Muscle layer of colon (tissue), 2 donors: ENCODE measurements around the gene SMIM3.
"Not testable (repeated sequence)": the region's sequence is repeated elsewhere in the genome, so short reads cannot be mapped to it uniquely, and the experiment has no call there.

Source experiments
- H3K27ac ChIP-seq: one replicate; pipeline ENCODE4 v1.7.0; 2013; ENCODE audit warnings: low read depth, mild to moderate bottlenecking, low read length, moderate library complexity
- H3K27me3 ChIP-seq, 2 donors: one replicate each; pipeline ENCODE4 v1.7.0; 2013; ENCODE audit warnings: low read length in 2 of 2, mild to moderate bottlenecking in 2 of 2; ENCODE audit not compliant: insufficient read depth in 2 of 2, control insufficient read depth in 1 of 2
- H3K36me3 ChIP-seq: one replicate; pipeline ENCODE4 v1.7.0; 2013; ENCODE audit warnings: mild to moderate bottlenecking, low read length; ENCODE audit not compliant: insufficient read depth
- H3K4me1 ChIP-seq: one replicate; pipeline ENCODE4 v1.7.0; 2013; ENCODE audit warnings: mild to moderate bottlenecking, low read length; ENCODE audit not compliant: insufficient read depth
- H3K4me3 ChIP-seq, 2 donors: one replicate each; pipeline ENCODE4 v1.7.0; 2013; ENCODE audit warnings: low read length in 2 of 2, low read depth in 1 of 2, mild to moderate bottlenecking in 1 of 2, moderate library complexity in 1 of 2
- H3K9ac ChIP-seq: one replicate; pipeline ENCODE4 v1.7.0; 2013; ENCODE audit warnings: low read length
- H3K9me3 ChIP-seq: one replicate; pipeline ENCODE4 v1.7.0; 2013; ENCODE audit warnings: mild to moderate bottlenecking, low read length
- donor health status: abdominal sarcoma.
- donor health status: Adenocarcinoma of cecum.

SMIM3 gene

DNA sequence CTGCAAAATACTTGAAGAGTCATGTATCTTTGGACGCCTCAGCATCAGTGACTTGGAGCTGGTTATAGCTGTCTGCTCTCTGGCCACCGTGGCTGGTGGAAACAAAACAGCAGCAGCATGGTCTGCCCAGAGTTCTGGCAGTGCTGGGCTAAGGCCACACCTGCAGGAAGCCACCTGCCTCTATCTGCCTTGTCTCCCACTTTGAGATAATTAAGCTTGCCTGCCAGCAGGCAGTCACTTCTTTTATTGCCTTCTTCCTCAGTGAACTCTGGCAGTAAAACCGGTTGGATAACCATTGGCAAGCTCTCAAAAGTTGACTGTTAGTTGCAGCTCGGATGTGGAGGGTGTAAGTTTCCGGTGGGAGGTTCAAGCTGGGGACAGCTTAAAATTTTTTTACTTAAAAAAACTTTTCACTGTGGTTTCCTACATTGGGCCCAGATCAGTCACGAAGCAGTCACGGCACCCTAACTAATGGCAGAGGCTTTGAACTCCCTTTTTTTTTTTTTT, 4.9 kb downstream of the SMIM3 start:
- H3K36me3 ChIP-seq: peaks cover 8% of the 10 kb centered on the region
- peak overlapping the region; percentile 42 for H3K9ac ChIP-seq

DNA sequence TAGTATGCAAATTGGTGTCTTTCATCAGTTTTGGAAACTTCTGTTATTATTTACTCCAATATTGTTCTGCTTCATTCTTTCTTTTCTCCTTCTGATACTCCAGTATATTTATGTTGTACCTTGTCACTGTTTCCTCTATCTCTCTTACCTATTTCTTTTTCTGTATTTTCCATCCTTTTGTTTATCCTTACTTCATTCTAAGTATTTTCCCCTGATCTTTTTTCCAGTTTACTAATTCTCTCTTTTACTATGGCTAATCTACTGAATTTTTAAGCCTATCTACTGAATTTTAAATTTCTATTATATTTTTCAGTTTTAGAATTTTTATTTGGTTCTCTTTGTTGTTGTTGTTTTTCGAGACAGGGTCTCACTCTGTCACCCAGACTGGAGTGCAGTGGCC, 7.4 kb downstream of the SMIM3 start:
- H3K36me3 ChIP-seq: peaks cover 4% of the 10 kb centered on the region
- no peak overlapping the region for H3K4me3 ChIP-seq
- no peaks in the 10 kb centered on the region for H3K9me3 ChIP-seq
- H3K27ac ChIP-seq: no peak overlapping the region
- H3K4me1 ChIP-seq: peaks cover 56% of the 10 kb centered on the region
- no peak overlapping the region for H3K9ac ChIP-seq
- no peaks in the 10 kb centered on the region for H3K27me3 ChIP-seq

More for the DNA sequence above, 4.9 kb downstream of the SMIM3 start:
- Histone ChIP-seq H3K9me3 (no peaks in the 10 kb centered on the region), H3K27me3 (no peaks in the 10 kb centered on the region), H3K4me1 (peaks cover 58% of the 10 kb centered on the region), H3K4me3 (peak overlapping the region in 1 of 2 donors; percentile 42), H3K27ac (peak overlapping the region; percentile 46)

DNA sequence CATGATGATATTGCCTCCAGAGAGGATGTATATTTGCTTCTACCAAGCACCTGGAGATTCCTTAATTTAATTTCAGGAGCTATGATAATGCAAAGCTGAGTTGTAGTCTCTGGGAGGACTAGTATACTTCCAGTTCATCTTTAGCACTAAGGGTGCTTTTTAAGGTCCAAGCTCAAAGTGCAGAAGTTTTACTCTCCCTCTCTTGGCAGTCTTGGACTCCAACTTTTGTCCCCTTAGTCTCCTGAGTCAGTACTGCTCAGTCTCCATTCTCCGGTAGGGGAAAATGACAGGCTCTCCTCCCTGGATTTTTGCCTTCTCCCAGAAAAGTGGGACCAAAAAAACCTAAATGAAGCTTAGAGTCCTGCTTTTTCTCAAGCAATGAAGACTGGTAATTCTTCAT, 8.3 kb downstream of the SMIM3 start:
- Histone ChIP-seq H3K9me3 (no peaks in the 10 kb centered on the region), H3K27me3 (no peaks in the 10 kb centered on the region), H3K4me1 (peaks cover 47% of the 10 kb centered on the region), H3K27ac (no peak overlapping the region), H3K36me3 (no peaks in the 10 kb centered on the region), H3K9ac (no peak overlapping the region), H3K4me3 (no peak overlapping the region)

DNA sequence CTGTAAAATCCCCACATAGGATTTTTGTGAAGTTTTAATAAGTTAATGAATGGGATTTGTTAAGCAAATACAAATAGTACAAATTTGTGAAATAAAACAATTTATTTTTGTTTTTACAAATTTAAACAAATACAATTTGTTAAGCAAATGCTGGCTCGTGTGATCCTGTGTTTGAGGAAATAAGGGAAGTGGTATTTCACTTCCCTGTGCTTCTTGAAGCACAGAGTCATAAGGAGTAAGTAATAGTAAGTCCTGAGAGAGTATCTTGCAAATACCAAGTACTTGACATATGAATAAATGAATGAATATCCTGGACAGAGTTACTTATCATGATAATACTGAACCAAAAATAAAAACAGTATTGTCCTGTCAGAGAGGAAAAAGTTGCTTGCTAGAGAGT, 9.1 kb downstream of the SMIM3 start:
- H3K36me3 ChIP-seq: no peaks in the 10 kb centered on the region
- no peak overlapping the region for H3K9ac ChIP-seq
- H3K4me3 ChIP-seq: no peak overlapping the region
- H3K27me3 ChIP-seq: no peaks in the 10 kb centered on the region
- no peaks in the 10 kb centered on the region for H3K9me3 ChIP-seq
- H3K4me1 ChIP-seq: peaks cover 39% of the 10 kb centered on the region
- H3K27ac ChIP-seq: no peak overlapping the region

DNA sequence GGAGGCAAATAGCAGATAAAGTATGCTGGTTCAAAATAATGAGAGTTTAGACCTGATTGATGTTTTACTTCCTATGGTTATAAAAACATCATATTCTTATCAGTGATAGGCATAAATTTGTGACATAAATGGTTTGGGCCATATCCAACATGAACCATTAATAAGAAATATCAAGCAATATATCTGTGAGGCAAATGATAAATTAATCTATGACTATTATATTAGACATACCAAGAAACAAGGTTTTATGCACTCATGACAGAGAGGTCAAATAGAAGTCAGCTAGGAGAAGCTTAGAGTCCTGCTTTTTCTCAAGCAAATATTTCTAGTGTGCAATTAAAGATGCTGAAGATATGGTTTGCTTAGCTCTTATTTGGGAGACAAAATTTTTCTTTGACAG, 10.4 kb downstream of the SMIM3 start:
- Histone ChIP-seq H3K27me3 (no peaks in the 10 kb centered on the region), H3K4me3 (no peak overlapping the region)

DNA sequence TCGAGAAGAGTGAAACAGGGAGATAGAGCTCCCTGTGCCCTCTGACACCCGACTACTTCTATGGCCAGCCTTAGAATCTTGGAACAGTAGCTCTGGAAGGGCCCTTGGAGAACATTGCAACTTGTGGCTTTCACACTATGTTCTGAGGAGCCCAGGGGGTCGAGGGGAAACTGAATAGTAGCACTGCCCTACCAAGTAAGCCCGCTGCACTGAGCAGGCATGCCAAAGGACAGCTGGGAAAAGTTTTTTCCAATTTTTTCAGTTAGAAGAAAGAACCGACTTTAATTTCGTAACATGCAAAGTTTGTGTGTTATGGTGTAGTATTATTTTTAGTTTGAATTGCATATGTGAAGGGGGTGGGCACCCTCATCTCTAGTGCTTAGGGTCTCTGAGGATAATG, 10.9 kb downstream of the SMIM3 start:
- no peak overlapping the region for H3K4me3 ChIP-seq
- H3K9ac ChIP-seq: no peak overlapping the region
- H3K27me3 ChIP-seq: no peaks in the 10 kb centered on the region
- H3K36me3 ChIP-seq: no peaks in the 10 kb centered on the region
- no peak overlapping the region for H3K27ac ChIP-seq
- peaks cover 22% of the 10 kb centered on the region for H3K4me1 ChIP-seq
- H3K9me3 ChIP-seq: no peaks in the 10 kb centered on the region

More for the DNA sequence above, 10.4 kb downstream of the SMIM3 start:
- no peak overlapping the region for H3K27ac ChIP-seq
- H3K9ac ChIP-seq: no peak overlapping the region
- no peaks in the 10 kb centered on the region for H3K9me3 ChIP-seq
- peaks cover 27% of the 10 kb centered on the region for H3K4me1 ChIP-seq
- H3K36me3 ChIP-seq: no peaks in the 10 kb centered on the region

DNA sequence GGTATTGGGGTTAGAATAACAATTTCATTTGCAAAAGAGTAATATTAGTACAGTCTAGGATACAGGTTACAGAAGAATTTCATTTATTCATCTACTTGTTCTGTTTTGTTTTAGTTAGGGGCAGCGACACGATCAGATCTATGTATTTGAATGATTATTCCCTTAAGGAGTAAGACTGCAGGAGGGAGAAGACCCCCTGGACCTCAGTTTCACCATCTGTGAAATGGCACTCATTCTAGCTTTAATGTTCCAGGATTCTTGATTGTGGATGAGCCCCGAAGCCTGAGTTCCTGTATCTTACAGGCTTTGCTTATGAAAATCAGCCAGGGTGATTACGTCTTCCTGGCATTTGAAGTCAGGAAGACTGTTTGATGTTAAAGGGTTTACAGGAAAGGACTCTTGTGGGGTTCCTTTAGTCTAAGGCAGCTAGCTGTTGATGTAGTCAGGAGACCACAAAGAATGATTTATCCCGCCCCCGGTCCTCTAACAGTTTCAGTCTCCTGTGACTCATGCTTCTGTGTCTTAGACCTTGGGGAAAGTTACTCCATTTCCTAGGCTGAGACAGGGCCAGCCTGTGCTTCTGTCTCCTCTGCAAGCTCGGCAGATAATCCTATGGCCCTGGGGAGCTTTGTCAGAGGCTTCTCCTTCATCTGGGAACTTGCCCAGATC, 11.5 kb downstream of the SMIM3 start:
- Histone ChIP-seq H3K4me3 (no peak overlapping the region), H3K9me3 (no peaks in the 10 kb centered on the region), H3K4me1 (peaks cover 22% of the 10 kb centered on the region), H3K27ac (no peak overlapping the region), H3K9ac (no peak overlapping the region), H3K36me3 (peaks cover under 1% of the 10 kb centered on the region), H3K27me3 (no peaks in the 10 kb centered on the region)

DNA sequence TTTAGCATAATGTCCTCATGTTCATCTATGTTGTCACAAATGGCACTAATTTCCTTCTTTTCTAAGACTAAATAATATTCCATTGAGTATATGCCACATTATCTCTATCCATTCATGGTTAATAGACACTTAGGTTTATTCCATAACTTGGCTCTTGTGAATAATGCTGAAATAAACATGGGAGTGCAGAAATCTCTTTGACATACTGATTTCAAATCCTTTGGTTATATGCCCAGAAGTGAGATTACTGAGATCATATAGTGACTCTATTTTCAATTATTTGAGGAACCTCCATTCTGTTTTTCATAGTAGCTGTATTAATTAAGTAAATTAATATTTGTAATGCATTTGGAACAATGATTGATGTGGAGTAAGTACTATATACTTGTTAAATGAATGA, 13.0 kb downstream of the SMIM3 start:
- Histone ChIP-seq H3K9ac (no peak overlapping the region), H3K36me3 (peaks cover 15% of the 10 kb centered on the region), H3K4me1 (peaks cover 19% of the 10 kb centered on the region), H3K27ac (no peak overlapping the region), H3K9me3 (no peaks in the 10 kb centered on the region), H3K4me3 (no peak overlapping the region), H3K27me3 (no peaks in the 10 kb centered on the region)

DNA sequence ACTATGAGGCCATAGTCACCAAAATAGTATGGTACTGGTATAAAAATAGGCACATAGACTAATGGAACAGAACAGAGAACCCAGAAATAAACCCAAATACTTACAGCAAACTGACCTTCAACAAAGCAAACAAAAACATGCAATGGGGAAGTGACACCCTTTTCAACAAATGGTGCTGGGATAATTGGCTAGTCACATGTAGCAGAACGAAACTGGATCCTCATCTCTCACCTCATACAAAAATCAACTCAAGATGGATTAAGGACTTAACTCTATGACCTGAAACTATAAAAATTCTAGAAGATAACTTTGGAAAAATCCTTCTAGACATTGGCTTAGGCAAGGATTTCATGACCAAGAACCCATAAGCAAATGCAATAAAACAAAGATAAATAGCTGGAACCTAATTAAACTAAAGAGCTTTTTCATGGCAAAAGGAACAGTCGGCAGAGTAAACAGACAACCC, 14.9 kb downstream of the SMIM3 start:
- peaks cover 17% of the 10 kb centered on the region for H3K36me3 ChIP-seq
- H3K27ac ChIP-seq, H3K9ac ChIP-seq, H3K9me3 ChIP-seq, H3K27me3 ChIP-seq, H3K4me3 ChIP-seq: not testable (repeated sequence)
- H3K4me1 ChIP-seq: peaks cover 11% of the 10 kb centered on the region

DNA sequence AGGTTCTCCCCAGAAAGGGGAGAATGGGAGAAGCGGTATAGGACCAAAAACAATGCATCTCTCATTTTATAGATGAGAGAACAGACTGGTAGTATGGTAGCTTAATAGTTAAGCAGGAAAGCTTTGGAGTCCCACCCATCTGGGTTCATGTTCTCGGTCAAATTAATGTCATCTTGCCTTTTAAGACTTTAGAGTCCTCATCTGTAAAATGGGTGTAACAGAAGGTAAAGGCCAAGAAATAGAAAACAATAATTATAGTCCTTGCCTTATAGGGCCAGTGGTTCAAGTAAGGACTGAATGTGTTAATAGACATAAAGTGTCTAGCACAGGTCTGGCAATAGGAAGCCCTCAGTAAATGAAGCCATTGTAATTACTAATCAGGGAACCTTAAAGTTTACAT, 16.4 kb downstream of the SMIM3 start:
- Histone ChIP-seq H3K9me3 (no peaks in the 10 kb centered on the region), H3K4me3 (no peak overlapping the region), H3K27me3 (no peaks in the 10 kb centered on the region), H3K9ac (no peak overlapping the region), H3K27ac (no peak overlapping the region), H3K36me3 (peaks cover 17% of the 10 kb centered on the region), H3K4me1 (peaks cover 6% of the 10 kb centered on the region)

DNA sequence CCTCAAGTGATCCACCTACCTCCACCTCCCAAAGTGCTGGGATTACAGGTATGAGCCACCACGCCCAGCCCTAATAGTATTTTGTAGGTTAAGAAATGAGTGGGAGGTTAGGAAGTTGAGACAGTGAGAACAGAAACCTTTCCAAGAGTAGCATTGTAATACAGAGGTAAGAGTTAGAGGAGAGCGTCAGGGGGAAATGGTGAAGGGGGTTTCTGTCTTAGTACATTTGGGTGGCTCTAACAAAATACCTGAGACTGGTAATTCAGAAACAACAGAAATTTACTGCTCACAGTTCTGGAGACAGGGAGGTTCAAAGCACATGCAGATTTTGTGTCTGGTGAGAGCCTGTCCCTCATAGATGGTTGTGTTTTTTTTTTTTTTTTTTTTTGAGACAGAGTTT, 18.8 kb downstream of the SMIM3 start:
- Histone ChIP-seq H3K27me3 (no peaks in the 10 kb centered on the region), H3K4me3 (no peak overlapping the region), H3K27ac (no peak overlapping the region), H3K36me3 (peaks cover 17% of the 10 kb centered on the region), H3K4me1 (peaks cover 8% of the 10 kb centered on the region), H3K9me3 (no peaks in the 10 kb centered on the region), H3K9ac (no peak overlapping the region)
